COLO668 (cell line): Measurements from ENCODE around the gene CASQ2.
"Not testable (repeated sequence)": the region's sequence is repeated elsewhere in the genome, so short reads cannot be mapped to it uniquely, and the experiment has no call there.

Experiments
- DNase-seq: peaks from one replicate; lab custom pipeline; 2025; ENCODE audit not compliant: unreplicated experiment; lab: John Stamatoyannopoulos, UW

Gene CASQ2

DNA sequence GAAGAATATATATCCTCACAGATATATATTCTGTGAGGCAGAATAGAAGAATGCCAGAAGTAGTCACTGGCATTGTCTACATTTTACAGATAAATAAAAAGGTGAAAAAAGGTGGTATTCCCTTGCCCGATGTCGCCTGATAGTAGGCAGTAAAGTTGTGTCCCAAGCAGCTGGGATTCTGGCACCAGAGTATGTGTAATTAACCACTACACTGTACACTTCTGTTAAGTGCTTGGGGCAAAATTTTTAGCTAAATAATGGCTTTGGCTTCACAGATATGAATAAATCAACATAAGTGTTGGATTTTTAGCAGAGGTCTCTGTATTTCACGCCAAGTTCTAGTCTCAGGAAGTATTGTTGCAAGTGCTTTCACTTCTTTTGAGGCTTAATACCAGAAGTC is 13.3 kb upstream of the CASQ2 start:
- DNase-seq: no peak

DNA sequence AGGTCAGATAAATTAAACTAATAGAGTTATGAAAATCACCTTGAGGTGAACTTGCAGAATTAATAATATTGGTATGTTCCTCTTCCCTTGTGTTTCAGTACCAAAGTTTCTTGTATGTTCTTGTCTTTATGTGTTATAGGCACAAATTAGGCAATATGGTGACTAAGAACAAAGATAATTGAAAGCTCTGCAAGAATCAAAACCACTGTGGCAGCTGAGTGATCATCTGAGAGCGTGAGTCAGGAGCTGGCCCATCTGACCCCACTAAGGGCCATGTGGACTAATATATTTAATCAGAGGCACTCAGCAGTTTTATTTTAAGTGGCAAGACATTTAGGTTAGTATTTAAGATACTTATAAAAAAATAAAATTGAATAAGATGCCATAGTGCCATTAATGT is 12.8 kb upstream of the CASQ2 start:
- DNase-seq: no peak

DNA sequence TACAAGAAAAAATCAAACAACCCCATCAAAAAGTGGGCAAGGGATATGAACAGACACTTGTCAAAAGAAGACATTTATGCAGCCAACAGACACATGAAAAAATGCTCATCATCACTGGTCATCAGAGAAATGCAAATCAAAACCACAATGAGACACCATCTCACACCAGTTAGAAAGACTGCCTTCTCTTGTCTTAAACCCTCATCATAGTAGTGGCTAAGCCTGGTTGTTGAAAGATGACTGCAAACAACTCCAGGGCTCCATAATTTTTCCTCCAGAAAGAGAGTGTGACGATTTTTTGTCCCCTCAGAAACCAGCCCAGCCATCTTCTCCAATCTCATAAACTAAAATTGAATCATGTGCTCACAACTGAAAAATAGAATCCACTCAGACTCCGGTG is 12.1 kb upstream of the CASQ2 start:
- DNase-seq: not testable (repeated sequence)

DNA sequence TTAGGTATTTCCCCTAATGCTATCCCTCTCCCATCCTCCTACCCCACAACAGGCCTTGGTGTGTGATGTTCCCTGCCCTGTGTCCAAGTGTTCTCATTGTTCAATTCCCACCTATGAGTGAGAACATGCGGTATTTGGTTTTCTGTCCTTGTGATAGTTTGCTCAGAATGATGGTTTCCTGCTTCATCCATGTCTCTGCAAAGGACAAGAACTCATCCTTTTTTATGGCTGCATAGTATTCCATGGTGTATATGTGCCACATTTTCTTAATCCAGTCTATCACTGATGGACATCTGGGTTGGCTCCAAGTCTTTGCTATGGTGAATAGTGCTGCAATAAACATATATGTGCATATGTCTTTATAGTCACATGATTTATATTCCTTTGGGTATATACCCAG is 10.6 kb upstream of the CASQ2 start:
- DNase-seq: not testable (repeated sequence)

DNA sequence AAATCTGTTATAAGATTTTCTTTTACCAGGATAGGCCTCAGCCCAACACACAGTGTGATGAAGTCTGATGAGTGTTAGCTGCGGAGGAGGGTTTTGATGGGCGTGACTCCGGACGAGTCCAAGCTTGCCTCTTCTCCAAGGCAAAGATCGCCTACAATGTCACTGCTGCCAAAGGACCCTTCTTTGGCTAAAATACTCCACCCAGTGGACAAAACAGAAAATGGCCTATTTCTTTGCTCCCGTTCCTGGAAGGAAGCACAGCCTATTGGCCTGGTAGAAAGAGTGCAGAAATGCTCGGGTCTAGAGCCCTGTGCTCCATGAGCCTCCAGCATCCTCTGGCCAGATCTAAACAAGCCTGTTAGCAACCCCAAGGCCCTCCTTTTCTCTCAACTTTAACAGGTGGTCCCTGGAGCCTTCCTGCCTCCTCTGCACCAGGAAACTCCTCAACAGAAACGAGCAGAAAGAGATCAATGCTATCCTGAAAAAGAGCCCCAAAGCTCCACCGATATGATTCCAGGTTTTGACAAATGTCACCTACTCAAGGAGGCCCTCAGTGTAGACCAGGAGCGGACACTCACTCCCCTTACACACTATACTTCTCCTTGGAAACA is 3.4 kb upstream of the CASQ2 start:
- peak; percentile 70 for DNase-seq

DNA sequence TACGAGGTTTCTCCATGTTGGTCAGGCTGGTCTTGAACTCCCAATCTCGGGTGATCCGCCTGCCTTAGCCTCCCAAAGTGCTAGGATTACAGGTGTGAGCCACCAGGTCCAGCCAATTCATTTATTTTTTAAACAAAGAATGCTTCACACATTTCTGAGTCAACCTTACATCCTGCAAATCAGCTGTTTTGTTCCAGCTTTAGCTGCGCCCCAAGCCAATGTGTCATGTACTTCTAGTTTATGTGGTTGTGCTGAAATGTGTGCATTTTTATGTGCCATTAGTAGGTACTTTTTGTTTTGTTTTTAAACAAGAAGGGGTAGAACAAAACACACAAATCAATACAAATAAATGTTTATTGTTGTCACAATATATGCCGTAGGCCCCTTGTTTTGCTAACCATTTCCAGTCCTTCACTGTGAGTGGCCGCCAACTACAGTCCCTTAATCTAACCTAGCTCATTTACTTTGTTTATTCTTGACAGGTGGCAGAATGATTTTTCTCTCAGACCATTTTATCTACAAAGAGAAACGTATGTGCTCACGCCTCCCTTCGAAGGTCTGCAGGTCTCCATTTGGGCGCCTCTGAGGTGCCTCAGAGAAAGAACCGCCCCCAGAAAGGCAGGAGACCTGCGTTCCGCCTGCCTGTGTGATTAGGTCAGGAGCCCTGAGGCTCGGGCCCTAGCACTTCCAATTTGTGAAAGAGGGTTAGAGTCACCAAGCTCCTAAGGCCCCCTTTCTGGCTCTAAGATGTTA is 2.8 kb upstream of the CASQ2 start:
- no peak for DNase-seq

DNA sequence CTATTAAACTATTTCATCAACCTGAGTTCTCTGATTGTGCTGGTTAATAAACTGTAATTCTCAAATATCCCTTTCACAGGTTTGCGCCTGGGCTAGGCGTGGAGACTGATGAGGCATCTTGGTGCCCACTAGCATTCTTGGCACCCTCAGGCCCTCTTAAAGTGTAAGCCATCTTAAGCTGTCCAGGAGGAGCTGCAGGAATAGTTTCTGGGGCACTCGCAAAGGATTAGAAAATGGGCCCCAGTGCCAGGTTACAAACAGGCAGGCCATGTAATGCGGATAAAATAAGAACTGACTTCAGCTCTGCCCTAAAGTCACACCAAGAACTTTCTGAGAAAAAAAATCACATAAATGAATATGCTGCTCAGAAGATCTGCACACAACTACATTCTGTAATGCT is 1.1 kb downstream of the CASQ2 start:
- DNase-seq: no peak

DNA sequence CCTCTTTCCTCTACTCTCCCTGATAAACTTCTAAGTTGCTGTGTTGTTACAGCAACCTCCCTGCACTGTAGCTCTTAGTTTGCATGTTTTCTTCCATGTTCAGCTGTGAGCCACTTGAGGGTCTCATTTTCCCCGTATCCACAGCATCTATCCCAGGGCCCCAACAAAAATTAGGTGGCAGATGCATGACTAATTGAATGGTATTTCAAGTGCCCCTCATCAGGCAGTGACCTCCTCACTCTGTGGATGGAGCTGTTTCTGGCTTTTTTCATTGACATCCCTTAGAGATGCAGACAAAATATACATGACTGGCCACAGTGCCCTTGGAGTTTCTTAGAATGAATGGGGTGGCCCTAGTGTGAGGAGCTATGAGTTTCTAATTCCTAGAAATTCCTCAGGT is 3.4 kb downstream of the CASQ2 start:
- DNase-seq: no peak

DNA sequence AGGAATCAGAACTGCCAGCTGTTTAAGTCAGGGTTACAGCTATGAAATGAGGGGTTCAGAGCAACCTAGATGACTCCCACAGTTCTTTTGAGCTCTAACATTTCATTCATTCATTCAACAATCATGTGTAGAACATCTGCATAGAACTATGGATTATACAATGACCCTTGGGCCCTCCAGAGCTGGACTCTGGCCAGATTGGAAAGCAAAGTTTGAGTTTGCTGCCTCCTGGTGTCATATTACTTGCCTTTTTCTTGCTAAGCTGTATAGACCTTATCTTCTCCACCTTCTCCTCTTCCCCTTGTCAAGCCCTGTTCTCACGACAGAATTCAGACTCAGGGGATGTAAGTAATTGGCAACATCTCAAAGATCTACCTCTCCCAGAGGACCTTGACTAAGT is 4.0 kb downstream of the CASQ2 start:
- peak; percentile 38 for DNase-seq

DNA sequence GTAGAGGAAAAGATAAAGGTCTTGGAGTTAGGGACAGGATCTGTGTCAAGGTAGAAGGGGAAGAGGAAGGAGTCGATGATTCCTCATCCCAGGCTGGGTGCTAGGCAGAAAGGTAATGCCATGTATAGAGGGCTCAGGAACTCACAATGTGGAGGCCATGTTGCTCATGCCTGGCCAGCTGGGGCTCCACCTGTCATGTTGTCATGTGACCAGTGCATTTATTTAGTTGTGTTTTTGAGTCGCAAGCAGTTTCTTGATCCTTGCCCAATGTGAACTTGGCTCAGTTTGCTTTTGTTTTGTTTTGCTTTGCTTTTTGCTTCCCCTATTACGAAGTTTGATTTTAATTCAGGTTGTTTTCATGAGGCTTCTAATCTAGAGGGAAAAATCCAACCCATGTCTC is 5.7 kb downstream of the CASQ2 start:
- no peak for DNase-seq

DNA sequence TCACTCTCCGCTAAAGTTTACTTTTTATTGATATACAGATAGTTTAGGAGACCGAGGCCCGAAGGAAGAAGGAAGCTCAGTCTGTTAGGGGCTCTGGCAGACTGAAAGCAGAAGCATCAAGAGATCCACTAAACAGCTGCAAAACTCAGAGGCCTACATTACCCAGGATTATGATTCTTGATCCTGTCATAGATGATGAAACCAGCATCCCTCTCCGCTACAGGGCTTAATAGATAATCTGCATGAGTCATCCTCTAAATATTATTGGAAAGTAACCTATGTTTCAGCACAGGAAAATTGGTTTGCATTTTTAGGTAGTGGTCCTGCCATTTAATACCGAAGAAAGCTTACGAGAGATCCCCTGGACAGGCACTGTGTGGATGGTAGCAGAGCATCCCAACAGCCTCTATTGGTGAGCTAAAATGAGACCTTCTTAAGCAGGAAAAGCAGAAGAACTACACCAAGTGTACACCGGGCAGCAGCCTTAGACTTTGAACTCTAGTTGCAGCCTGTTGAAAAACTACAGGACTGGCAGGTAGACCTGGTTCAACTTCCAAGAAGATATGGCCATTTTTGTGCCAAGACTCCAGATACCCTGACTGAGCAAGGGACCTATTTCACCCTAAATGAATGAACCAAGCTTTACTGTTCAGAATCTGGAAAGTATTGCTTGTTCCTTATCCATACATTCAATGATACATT is 6.8 kb downstream of the CASQ2 start:
- no peak for DNase-seq

DNA sequence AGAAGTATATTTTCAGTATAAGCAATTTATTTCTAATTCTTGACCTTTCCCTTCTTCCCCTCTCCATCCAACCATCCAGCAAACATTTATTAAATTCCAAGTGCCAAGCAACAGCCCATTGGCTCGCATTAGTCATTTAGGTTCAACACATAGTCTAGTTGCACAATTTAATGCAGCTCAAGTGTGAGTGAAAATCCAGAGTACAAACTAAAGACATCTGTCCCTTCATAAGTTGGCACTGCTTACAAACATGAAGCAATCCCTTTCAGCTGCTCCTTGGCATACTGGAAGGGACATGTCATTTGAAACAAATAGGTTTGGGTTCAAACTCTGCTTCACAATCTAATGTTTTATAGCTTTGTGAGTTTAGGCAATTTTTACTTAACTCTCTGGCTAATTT is 10.7 kb downstream of the CASQ2 start:
- no peak for DNase-seq

DNA sequence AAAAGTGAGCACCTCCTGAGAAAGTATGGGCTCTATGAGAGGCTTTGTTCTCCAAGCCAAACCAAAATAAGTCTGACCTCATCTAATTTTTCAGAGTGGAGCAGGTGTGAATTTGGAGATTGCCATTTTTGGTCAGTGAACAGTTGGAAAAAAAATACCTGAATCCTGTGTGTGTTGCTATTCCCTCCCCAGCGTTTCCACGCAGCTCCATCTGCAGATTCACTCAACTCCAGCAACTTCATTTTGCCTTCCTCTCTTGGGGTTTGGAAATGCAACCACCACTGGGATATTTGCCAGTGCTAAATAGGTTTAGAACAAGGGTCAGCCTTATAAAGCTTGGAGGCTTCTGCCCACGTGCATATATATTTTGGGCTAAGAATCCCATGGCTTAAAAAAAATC is 11.2 kb downstream of the CASQ2 start:
- no peak for DNase-seq

DNA sequence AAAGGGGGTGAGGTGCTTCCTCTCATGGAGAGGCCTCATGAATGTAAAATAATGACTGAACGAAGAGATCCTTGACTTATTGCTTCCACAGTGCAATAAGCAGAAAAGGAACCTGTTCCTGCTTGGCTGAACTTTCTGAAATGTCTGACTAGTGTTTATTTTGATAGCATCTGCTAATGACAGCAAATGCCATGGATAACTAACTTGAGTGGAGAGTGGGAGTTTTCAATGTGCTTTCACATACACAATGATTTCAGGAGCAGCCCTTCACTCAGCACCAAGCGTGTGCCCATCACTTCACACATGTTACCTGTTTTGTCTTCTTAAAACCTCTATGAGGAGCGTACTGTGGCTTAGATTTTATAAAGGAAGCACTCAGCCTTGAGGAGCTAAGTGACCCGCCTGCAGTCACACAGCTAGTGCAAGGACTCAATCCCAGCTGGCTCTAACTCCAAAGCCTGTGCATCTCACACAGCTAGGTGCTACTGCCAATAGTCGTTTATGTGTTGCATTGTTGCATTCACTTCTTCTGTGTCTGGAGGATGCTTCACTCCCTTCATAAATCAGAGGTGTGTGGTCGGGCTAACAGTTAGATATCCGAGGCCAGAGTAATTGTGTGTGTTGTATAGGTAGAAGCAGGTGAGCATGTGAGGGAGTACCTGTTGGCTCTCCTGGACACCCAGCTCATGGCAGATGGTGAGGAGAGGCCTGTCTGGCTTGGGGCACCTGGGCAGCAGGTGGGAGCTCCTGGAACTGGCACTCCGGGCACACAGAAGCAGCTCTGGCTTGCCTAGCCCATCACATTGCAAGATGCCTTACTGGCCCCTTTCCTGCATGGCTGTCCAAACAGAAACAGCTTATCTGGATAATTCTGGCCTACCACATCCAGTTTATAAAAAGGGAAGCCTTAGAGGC is 12.8 kb downstream of the CASQ2 start:
- no peak for DNase-seq

DNA sequence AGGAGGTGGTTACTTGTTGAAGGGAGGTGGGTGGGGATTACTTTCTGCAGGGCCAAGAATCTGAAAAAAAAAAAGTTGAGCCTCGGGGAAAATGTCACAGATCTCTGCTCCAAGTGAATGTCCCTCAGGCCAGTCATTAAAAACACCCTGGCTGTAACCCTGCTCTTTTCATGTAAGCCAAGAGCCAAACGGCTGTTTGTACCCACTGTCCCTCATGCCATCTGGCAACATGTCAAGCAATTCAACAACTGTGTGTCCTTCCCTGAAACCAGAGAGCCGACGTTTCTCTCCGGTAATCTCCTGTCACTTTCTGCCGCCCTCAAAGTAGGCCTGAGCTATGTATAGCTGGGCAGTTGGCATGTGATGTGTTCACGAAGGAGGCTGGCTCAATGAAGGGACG is 14.7 kb downstream of the CASQ2 start:
- DNase-seq: no peak

DNA sequence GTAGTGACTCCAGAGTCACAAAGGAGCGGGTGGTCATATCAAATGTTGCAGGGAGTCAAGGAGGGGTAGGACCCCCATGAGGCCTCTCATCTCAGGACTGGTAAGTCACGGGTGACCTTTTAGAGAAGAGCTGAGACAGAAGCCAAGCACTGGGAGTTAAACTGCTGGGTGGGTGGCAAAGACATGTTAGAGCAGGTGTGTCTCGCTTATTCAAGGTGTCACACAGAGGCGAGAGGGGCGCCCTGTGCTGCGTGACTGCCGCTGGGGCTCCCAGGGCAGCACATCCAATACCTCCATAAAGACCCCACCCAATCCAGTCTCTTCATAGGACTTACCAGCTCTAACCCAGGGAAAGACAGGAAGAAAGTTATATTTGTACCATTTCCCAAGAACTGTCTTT is 15.2 kb downstream of the CASQ2 start:
- DNase-seq: no peak

DNA sequence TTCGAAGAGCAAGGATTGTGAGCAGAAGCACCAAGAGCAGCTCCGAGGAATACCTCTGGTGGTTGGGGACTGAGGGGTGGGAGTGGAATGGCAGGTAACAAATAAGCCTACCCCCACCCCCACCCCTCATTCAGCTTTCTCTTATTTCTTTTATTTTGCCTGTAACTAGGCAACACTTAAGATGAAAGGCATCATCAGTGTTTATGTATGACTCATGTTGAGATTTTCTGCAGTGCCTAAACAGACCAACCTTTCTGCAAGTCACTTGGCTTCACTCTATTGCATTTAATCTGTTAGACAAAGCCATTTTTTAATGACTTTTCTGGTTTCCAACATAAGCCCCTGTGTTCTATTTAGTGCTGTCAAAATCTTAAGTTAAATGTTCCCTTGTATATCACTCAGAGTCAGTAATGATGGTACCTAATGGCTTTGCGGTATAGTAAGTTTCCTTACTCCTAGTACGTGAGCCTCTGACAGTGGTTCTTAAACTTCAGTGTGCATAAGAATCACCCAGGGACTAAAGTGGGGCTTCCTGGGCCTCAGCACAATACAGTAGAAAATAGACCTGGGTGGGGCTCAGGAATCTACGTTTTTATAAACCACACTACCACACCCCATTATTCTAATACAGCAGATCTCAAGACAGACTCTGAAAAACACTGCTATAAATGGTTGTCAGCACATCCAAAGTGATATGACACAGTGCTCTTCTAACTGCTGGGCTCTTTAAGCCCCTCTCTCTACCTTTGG is 19.9 kb downstream of the CASQ2 start:
- no peak for DNase-seq

DNA sequence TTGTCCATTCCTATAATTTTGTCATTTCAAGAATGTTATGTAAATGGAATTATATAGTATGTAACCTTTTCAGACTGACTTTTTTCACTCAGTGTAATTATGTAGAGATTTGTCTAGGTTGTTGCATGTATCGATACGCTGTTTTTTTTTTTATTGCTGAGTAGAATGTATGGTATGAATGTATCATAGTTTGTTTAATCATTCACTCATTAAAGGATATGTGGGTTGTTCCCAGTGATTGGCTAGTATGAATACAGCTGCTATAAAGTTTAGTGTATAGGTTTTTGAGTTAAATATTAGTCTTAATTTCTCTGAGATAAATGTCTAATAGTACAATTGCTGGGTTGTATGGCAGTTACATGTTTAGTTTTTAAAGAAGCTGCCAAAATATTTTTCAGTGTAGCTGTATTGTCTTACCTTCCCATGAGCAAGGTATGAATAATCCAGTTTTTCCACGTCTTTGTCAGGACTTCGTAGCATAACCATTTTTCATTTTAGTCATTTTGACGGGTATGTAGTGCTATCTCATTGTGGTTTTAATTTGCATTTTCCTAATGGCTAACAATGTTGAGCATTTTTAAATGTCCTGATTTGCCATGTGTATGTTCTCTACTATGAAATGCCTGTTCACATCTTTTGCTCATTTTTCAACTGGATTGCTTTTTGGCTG is 22.4 kb downstream of the CASQ2 start:
- DNase-seq: no peak

DNA sequence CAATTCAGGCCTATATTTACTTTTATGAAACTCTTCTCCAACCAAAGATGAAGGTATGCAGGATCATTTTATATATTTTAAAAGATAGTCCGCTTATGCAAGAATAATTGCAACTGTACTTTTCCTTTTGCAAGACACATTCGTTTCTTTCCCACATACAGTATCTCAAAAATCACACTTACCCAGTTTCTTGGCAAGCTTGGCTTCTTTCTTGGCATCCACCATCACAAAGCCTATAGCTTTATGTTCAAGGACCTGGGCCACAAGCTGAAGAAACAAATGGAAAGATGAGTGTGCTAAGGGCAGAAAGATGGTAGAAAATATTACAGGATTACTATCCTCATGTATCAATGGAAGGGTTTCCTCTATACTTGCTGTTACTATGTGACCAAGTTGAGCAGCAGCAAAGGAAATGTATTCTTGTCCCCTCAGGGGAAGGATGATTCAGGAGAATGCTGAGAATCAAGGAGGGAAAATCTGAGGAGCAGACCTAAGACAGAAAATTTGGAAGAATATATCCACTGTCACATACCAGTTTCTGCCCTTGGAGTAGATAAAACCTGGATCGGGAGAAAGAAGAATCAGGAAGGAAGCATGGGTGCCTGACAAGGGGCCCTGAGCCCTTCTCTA is 23.8 kb downstream of the CASQ2 start:
- DNase-seq: no peak

DNA sequence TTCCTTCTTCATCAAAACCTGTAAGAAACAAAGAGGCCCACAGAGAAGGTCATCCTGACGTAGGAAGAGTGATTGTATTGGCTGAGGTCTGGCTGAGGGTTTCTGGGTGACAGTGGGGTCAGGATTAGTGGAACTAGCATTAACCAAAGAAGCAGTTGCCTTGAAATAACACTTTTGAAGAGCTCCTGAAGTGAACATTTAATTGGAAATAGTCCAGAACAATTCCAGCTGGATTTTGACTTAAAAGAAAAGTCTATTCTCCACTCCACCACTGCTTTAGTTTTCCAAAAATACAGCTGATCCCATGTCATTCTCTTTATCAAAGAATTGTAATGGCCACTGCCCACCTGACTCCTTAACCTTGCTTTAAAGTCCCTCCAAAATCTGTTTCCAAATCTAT is 27.7 kb downstream of the CASQ2 start:
- DNase-seq: no peak
